ENCODE results near the gene MDP1. TPM values are rescaled to one million over a fixed set of nuclear protein-coding genes. Genes with fewer than 3 reads are reported as not detected.
"Not testable (repeated sequence)": the region's sequence is repeated elsewhere in the genome, so short reads cannot be mapped to it uniquely, and the experiment has no call there.

Gene MDP1
- total and polyA plus RNA-seq, 5 experiments from 2014 or later: 13.7 to 39.1 (median 33.8) TPM

DNA sequence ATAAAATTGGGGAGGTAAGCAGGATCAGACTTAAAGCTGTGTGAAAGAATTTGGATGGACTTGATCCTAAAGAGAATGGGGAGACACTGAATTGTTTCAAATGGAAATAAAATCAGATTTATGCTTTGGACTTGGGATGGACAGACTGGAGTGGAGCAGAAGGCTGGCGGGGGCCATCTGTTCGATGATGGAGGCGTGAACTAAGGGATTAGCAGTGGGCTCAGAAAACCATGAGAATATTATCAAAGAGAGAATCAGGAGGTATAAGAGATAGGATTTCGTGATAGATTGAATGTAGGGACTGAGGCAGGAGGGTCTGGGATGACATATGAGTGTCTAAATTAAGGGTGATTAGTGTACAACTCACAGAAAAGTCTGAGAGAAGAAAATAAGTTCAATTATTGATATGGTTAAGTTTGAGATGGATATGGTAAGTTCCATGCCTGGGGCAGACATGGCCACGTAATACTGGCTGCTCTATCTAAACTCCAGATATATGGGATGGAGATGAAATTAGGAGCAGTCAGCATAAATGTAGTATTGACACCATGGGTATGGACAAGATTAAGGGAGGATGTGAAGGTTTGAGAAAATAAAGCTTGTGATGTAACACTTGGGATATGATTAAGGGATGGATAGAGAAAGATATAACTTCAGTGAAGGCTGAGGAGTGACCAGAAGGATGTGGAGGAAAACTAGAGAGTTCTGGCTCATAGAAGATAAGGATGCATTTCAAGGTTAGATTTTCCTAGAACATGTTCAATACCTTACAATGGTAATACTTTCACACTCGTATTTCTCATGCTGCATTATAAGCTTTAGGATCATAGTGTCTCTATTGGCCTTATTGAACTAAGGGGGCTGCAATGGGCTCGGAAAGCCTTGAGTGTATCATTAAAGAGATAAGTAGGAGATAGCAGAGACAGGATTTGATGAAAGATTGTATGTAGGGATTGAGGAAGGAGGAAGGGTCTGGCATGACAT lies 11.4 kb downstream of the MDP1 start:
- H3K36me3 Mint-ChIP-seq: peaks cover 14 to 73% (median 28%) of the 10 kb centered on the region in 3 donors
- H3K4me3 Mint-ChIP-seq: no peak overlapping the region
- POLR2A ChIA-PET: interaction anchor here (1.0 to 1.1 kb wide), 2 partner anchors 8 to 11 kb away, joined by 4 to 7 read pairs; partner anchors contain the start of genes CHMP4A and MDP1
- H3K4me1 Mint-ChIP-seq: peaks cover 26 to 51% (median 46%) of the 10 kb centered on the region in 4 donors
- H3K27me3 Mint-ChIP-seq: no peaks in the 10 kb centered on the region
- DNase-seq (no peak), ATAC-seq (no peak)
- H3K9me3 Mint-ChIP-seq: peaks cover 0 to 8% (median 0%) of the 10 kb centered on the region in 9 donors
- peak overlapping the region in 7 of 10 donors; percentile 2 to 39 (median 7) for H3K27ac Mint-ChIP-seq

DNA sequence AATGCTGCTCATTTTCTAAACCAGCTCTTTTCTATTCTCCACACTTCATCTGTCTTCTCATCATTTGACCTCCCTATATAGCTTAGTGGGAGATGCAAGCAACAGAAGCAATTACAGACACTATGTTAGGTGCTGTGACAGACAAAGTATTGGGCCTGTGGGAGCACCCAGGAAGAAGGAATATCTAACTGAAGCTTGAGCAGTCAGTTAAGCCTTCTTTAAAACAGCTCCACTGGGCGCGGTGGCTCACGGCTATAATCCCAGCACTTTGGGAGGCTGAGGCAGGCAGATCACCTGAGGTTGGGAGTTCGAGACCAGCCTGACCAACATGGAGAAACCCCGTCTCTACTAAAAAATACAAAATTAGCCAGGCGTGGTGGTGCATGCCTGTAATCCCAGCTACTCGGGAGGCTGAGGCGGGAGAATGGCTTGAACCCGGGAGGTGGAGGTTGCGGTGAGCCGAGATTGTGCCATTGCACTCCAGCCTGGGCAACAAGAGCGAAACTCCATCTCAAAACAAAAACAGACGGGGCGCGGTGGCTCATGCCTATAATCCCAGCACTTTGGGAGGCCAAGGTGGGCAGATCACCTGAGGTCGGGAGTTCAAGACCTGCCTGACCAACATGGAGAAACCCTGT lies 12.5 kb downstream of the MDP1 start:
- H3K4me1 Mint-ChIP-seq: peaks cover 33 to 62% (median 52%) of the 10 kb centered on the region in 4 donors
- peak overlapping the region in 2 of 10 donors; percentile 7 to 40 for H3K27ac Mint-ChIP-seq

DNA sequence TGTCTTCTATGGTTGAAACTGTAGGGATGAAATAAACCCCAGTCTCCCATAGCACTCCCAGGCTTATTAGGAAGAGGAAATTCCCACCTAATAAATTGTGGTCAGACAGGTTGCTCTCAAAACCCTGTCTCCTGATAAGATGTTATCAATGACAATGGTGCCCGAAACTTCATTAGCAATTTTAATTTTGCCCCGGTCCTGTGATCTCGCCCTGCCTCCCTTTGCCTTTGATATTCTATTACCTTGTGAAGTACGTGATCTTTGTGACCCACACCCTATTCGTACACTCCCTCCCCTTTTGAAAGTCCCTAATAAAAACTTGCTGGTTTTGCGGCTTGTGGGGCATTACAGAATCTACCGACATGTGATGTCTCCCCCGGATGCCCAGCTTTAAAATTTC lies 13.3 kb downstream of the MDP1 start:
- Mint-ChIP-seq H3K36me3 (peaks cover 14 to 63% (median 26%) of the 10 kb centered on the region in 3 donors), H3K4me1 (peaks cover 30 to 59% (median 49%) of the 10 kb centered on the region in 4 donors), H3K27ac (peak overlapping the region in 4 of 10 donors; percentile 8 to 40 (median 24))
- H3K27me3 Mint-ChIP-seq, ATAC-seq, H3K4me3 Mint-ChIP-seq, POLR2A ChIA-PET, DNase-seq, H3K9me3 Mint-ChIP-seq: not testable (repeated sequence)

More for the DNA sequence above, 12.5 kb downstream of the MDP1 start:
- ATAC-seq, H3K27me3 Mint-ChIP-seq, H3K4me3 Mint-ChIP-seq, DNase-seq, H3K9me3 Mint-ChIP-seq: not testable (repeated sequence)
- H3K36me3 Mint-ChIP-seq: peaks cover 14 to 72% (median 28%) of the 10 kb centered on the region in 3 donors
- POLR2A ChIA-PET: interaction anchor here (1.0 to 1.1 kb wide), 2 partner anchors 10 to 13 kb away, joined by 4 to 7 read pairs; partner anchors contain the start of genes CHMP4A and MDP1

- DNase-seq: no peak
- Mint-ChIP-seq H3K27me3 (no peaks in the 10 kb centered on the region), H3K4me3 (peak overlapping the region in 8 of 10 donors; percentile 32 to 65 (median 42)), H3K36me3 (peaks cover 6 to 33% (median 14%) of the 10 kb centered on the region in 3 donors), H3K27ac (peak overlapping the region; percentile 16 to 75 (median 66)), H3K4me1 (peaks cover 27 to 62% (median 50%) of the 10 kb centered on the region in 4 donors), H3K9me3 (peaks cover 0 to 8% (median 0%) of the 10 kb centered on the region in 9 donors)
- POLR2A ChIA-PET: interaction anchor here (1.6 to 1.7 kb wide), 2 partner anchors 13 to 16 kb away, joined by 5 to 6 read pairs; no protein-coding TSS in a partner anchor
- no peak for ATAC-seq
These were observed 16.9 kb downstream of the MDP1 start for GRCh38 chr14:24198814-24199524.

DNA sequence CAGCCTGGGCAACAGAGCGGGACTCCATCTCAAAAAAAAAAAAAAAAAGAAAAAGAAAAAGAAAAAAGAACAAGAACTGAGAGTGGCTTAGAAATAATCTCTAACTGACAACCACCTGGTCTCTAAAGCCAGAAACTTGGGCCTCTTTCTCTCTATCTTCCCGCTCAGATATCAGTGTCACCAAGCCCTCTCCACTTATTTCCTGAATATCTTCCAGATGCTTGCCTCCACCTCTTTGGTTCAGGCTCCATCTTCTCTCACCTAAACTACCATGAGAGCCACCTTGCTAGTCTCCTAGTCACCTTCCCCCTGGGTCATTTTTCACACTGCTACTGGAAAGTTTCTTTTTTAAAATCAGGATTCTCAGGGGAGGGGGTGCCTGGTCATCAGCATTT lies 18.8 kb downstream of the MDP1 start:
- H3K9me3 Mint-ChIP-seq: no peaks in the 10 kb centered on the region
- H3K4me3 Mint-ChIP-seq: peak overlapping the region; percentile 72 to 96 (median 90)

DNA sequence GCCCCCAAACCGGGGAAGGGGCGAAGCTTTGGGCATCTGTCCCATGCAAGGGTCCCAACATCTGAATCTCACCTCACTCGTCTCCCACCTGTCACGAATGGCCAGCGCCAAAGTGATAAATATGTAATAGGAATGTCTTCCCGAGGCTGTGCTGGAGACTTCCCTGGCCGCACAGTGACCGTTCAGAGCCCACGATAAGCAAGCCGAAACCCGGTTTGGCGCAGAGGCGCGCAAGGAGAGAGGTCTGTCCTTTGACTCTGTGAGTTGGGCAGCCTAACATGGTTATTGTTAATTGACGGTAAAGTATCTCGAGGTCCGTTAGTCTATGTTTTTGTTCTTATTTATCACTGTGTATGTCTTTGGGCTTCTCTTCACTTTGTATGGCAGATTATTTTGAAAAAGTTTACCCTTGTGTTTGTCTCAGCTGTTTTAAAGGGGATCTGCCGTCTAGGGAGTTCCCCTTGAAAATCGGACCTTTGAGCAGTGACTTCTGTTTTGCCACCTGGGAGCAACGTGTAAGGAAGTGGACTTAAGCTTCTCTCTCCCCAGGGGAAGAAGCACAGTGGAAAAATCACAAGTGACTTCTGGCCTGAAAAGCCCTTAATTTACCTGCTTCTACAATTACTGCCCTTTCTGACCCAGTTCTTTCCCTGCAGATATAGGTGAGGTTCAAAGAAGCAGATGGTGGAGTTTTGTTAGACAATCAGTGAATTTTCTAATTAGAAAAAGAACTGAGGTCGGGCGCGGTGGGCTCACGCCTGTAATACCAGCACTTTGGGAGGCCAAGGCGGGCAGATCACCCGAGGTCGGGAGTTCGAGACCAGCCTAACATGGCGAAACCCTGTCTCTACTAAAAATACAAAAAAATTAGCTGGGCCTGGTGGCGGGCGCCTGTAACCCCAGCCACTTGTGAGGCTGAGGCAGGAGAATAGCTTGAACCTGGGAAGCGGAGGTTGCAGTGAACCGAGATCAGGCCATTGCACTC lies 19.5 kb downstream of the MDP1 start:
- ATAC-seq (no peak), DNase-seq (no peak)
- POLR2A ChIA-PET: interaction anchor here (0.7 to 3.5 kb wide), 28 partner anchors 9 to 1101 kb away, joined by 3 to 124 read pairs (median 6); partner anchors contain the start of genes ACIN1, C14orf119, CHMP4A and DCAF11
- Mint-ChIP-seq H3K36me3 (peaks cover 0 to 34% (median 6%) of the 10 kb centered on the region in 3 donors), H3K4me3 (peak overlapping the region; percentile 84 to 98 (median 93)), H3K27ac (peak overlapping the region; percentile 93 to 99 (median 98)), H3K27me3 (no peaks in the 10 kb centered on the region), H3K9me3 (no peaks in the 10 kb centered on the region), H3K4me1 (peaks cover 24 to 66% (median 61%) of the 10 kb centered on the region in 4 donors)

More for the DNA sequence above, 18.8 kb downstream of the MDP1 start:
- DNase-seq (no peak), ATAC-seq (no peak)
- POLR2A ChIA-PET: interaction anchor here (0.7 to 3.2 kb wide), 3 partner anchors 16 to 86 kb away, joined by 3 to 124 read pairs (median 23); partner anchors contain the start of genes CHMP4A, MDP1 and TINF2
- H3K27me3 Mint-ChIP-seq: no peaks in the 10 kb centered on the region
- H3K4me1 Mint-ChIP-seq: peaks cover 26 to 66% (median 58%) of the 10 kb centered on the region in 4 donors
- peak overlapping the region; percentile 43 to 98 (median 94) for H3K27ac Mint-ChIP-seq
- peaks cover 0 to 34% (median 11%) of the 10 kb centered on the region in 3 donors for H3K36me3 Mint-ChIP-seq

DNA sequence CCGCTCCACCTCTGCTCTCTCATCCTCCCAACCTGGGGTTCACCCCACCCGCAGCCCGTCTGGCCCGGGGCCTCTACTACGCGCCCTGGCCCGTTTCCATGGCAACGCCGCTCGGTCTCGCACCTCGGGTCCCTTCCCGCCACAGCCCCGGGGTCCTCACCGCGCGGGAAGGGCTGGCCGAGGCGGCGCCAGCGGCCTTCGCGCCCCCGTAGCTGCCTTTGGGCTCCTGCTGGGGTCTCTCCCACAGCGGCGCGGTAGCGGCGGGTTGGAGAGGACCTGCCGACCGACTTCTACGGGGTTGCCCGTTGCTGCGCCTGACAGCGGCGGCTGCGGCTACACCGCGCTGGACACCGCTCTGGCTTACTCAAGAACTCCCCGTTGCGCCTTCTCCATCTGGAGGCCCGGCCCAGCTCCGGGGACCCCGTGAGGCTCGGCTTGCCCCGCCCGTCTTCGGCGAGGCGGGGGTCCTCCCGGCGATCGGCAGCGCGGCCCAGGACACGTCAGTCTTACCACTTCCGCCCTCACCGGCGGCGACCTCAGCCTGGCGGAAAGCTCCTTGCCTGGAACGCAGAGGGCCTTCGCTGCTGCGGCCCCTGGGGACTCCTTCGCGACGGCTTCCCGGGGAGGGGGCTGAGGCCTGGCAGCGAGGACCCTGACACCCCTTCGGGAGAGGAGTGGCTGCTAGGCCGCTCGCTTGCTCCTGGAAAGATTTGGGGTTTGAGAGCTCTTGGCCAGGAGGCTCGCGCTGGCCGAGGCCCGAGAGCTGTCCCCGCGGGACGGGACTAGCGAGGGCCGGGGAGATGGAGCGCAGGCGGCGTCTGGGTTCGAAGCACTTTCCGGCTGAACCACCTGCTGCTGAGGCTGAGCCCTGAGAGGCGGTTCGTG lies 20.4 kb downstream of the MDP1 start, which contains the start of gene TM9SF1:
Gene TM9SF1 (minus strand): TSS at position 256 of the 885 bp plus-strand sequence. CDS start 422 bp downstream, outside the sequence.
- Mint-ChIP-seq H3K36me3 (peaks cover 0 to 35% (median 7%) of the 10 kb centered on the region in 3 donors), H3K27ac (peak within 1 kb of the TSS; percentile 93 to 99 (median 98)), H3K9me3 (no peaks in the 10 kb centered on the region), H3K4me1 (peaks cover 24 to 64% (median 62%) of the 10 kb centered on the region in 4 donors), H3K4me3 (peak within 1 kb of the TSS; percentile 84 to 98 (median 93)), H3K27me3 (no peaks in the 10 kb centered on the region)
- POLR2A ChIA-PET: interaction anchor here (0.9 to 3.5 kb wide), 30 partner anchors 9 to 1101 kb away, joined by 3 to 124 read pairs (median 6); partner anchors contain the start of genes ACIN1, C14orf119, CBLN3 and CHMP4A
- DNase-seq: peak; percentile 81 to 95 (median 90)
- ATAC-seq: peak; percentile 87 to 88

- DNase-seq: peak in 1 of 10 donors; percentile 58
- H3K36me3 Mint-ChIP-seq: peaks cover 0 to 30% (median 7%) of the 10 kb centered on the region in 3 donors
These were observed 21.0 kb downstream of the MDP1 start for GRCh38 chr14:24194873-24195185.

DNA sequence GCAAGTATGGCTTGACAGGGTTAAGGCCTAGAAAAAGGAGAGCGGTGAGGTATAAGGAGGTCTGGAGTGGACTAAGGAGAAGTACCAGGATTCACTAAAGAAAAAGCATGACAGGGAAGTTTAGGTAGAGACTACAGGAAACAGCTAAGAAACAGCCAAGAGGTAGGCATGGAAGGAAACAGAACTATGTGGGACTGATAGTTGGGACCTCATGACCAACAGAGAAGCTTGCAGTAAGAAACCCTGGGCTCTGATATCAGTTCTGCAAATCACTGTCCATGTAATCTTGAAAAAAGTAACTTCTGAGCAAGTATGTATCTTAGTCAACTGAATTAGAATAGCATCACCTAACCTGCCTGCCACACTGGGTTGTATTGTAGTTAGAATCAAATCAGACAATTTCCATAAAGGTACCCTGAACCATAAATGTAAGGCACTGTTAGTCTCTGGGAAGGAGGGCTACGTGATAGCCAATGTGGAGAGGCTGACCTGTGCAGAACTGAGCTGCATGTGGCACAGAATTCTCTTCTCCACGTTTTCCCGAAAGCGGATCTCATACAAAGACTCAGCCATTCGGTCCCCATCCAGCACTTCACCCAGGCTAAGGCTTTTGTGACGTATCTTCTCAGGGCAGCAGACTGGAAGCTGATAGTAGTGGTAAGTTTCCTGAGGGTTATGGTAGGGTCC lies 21.5 kb downstream of the MDP1 start:
- DNase-seq (no peak), ATAC-seq (no peak)
- Mint-ChIP-seq H3K36me3 (peaks cover 0 to 28% (median 7%) of the 10 kb centered on the region in 3 donors), H3K27me3 (no peaks in the 10 kb centered on the region), H3K4me3 (peak overlapping the region; percentile 84 to 98 (median 93)), H3K27ac (peak overlapping the region; percentile 93 to 99 (median 98)), H3K9me3 (no peaks in the 10 kb centered on the region), H3K4me1 (peaks cover 24 to 70% (median 63%) of the 10 kb centered on the region in 4 donors)
- POLR2A ChIA-PET: interaction anchor here (0.7 to 3.5 kb wide), 15 partner anchors 19 to 236 kb away, joined by 3 to 124 read pairs (median 10); partner anchors contain the start of genes CBLN3, CHMP4A, CIDEB and DCAF11

More at GRCh38 chr14:24194873-24195185, 21.0 kb downstream of the MDP1 start:
- Mint-ChIP-seq H3K4me1 (peaks cover 24 to 67% (median 63%) of the 10 kb centered on the region in 4 donors), H3K27me3 (no peaks in the 10 kb centered on the region), H3K4me3 (peak overlapping the region; percentile 84 to 98 (median 93)), H3K9me3 (no peaks in the 10 kb centered on the region), H3K27ac (peak overlapping the region; percentile 93 to 99 (median 98))
- ATAC-seq: no peak
- POLR2A ChIA-PET: interaction anchor here (0.7 to 3.5 kb wide), 24 partner anchors 8 to 892 kb away, joined by 3 to 124 read pairs (median 8); partner anchors contain the start of genes CBLN3, CHMP4A, CIDEB and DCAF11

Measured in naive thymus-derived CD8-positive, alpha-beta T cell (primary cell).